HG02885 (cell line): ENCODE data around the gene SCLY.
A peak's percentile ranks its signal among the peaks of the same experiment; 100 is the strongest.

Experiments used
- ATAC-seq: cut with Tn5 transposase; IDR thresholded peaks from one replicate; pipeline ENCODE4 v1.9.1; 2021; ENCODE audit warnings: mild to moderate bottlenecking; ENCODE audit not compliant: unreplicated experiment, poor library complexity

Gene SCLY

DNA sequence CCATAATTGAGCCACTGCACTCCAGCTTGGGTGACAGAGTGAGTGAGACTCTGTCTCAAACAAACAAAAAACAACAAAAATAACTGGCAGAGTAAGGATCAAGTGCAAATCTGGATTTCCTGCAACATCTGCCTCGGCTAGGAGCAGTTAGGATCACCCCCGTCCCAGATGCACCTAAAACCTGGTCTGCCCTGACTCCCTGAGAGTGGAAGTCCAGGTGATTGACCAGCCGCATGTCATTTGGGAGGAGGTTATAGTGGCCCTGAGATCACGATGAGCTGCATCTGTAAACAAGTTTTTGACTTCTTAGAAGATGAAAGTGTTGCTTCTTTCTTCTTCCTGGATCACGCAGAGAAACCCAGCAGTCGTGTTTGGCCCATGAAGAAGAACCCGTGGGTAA lies 34.3 kb downstream of the SCLY start:
- no peak for ATAC-seq

GRCh38 chr2:238096311-238097011 lies 35.7 kb downstream of the SCLY start:
- ATAC-seq = no peak

DNA sequence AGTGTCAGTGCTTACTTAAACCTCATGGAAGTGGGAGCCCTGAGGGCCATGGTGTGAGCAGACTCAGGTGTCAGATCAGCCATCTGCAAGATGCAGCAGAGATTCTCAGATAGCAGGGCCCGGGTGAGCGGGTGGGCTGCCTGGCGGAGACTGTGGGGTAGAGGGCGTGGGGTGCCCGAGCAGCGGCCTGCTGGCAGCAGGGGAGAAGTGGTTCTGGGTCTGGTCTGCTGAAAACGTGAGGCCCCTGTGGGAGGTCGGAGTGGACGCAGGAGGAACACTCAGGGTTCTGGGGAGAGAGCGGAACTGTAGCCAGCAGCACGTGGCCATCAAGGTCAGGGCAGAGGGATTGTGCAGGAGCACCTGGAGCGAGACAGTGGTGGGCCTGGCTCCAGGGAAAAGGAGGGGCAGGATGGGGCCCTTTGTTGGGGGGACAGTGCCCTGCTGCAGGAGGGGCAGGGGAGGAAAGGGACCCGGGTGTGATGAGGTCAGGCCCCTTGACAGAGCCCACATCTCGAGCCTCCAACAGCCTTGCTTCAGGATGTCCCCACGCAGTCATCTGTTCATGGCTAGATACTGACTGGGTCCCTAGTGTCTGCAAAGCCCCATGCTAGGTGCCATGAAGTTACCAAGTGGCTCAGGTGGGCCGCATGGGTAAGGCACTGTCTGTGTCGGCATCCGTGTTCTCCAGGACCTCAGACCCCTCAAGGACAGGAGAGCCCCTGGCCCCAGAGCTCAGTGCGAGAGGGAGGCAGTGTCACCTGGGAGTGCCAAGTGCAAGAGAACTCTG lies 36.6 kb downstream of the SCLY start:
- ATAC-seq = no peak

DNA sequence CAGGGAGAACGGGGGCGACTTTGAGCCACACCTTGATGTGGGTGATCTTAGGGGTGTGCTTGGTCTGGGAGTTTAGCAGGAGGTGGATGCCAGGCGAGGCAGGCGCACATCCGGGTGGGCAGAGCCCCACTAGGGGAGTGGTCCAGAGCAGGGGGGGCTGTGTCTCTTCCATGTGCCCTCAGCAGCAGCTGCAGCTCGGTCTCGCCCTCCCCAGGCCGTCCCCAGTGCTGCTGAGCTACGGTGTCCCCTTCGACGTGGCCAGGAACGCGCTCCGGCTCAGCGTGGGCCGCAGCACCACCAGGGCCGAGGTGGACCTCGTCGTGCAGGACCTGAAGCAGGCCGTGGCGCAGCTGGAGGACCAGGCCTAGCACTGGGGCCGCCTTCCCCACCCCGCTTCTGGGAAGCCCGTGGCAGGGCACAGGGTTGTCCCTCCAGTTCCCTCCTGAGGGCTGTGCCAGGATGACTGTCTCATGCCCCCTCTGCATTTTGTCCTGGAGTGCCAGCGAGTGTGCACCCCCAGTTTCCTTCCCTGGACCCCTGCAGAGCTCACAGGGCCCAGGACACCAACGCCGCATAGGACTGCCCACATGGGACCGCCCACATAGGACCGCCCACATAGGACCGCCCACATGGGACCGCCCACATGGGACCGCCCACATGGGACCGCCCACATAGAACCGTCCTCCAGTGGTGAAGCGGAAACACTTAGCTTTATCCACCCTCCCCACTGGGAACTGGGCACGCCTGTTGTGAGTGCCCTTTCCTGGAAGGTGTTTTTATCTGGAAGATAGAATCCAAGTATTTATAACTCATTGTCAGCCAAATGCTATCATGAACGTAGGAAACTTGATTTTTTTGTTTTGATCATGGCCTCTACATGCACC lies 37.4 kb downstream of the SCLY start:
- ATAC-seq = peak; percentile 65

GRCh38 chr2:238098901-238099713 lies 38.3 kb downstream of the SCLY start:
- peak; percentile 28 for ATAC-seq

DNA sequence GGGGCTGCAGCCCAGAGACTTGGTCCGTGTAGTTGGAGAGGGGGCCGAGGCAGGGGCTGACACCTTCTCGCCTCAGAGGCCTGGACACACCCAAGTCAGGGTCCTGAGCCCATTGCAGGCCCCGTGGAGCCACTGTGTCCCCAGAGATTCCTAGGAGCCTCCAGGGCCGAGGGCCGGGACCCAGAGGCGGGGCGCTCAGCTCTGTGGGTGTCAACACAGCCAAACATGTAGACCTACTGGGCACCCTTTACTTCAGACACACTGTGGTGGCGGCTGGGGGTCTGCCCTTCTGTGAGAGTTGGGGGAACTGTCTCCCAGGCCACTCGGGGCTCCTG lies 38.9 kb downstream of the SCLY start:
- no peak for ATAC-seq

DNA sequence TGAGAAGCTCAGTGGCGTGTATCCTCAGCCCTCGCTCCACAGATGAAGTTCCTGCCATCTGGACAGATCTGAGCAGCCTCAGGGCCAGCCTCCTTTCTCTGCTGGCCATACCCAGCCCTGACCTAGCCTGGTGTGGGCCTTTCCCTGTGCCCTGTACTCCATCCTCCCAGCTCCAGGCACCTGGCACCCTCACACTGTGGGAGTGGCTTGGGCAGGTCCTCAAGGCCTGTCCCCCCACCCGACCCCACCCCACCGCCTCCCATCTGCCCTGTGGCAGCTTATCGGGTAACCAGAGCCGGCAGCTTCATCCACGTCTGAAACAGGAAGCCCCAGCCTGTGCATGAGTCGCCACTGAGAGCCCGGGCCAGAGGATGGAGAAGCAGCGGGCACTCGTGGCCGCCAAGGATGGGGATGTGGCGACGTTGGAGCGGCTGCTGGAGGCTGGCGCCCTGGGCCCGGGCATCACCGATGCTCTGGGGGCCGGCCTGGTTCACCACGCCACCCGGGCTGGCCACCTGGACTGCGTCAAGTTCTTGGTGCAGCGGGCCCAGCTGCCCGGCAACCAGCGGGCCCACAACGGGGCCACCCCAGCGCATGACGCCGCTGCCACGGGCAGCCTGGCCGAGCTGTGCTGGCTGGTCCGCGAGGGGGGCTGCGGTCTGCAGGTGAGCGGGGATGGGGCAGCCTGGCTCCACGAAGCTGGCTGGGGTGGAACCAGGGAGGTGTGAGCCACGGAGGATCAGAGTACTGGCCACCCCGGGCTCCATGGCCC lies 39.4 kb downstream of the SCLY start, which contains the start of gene ESPNL:
ESPNL (plus strand) TSS at position 292 of the 772 bp plus-strand sequence; CDS start at position 372, 80 bp downstream.
- no peak for ATAC-seq

DNA sequence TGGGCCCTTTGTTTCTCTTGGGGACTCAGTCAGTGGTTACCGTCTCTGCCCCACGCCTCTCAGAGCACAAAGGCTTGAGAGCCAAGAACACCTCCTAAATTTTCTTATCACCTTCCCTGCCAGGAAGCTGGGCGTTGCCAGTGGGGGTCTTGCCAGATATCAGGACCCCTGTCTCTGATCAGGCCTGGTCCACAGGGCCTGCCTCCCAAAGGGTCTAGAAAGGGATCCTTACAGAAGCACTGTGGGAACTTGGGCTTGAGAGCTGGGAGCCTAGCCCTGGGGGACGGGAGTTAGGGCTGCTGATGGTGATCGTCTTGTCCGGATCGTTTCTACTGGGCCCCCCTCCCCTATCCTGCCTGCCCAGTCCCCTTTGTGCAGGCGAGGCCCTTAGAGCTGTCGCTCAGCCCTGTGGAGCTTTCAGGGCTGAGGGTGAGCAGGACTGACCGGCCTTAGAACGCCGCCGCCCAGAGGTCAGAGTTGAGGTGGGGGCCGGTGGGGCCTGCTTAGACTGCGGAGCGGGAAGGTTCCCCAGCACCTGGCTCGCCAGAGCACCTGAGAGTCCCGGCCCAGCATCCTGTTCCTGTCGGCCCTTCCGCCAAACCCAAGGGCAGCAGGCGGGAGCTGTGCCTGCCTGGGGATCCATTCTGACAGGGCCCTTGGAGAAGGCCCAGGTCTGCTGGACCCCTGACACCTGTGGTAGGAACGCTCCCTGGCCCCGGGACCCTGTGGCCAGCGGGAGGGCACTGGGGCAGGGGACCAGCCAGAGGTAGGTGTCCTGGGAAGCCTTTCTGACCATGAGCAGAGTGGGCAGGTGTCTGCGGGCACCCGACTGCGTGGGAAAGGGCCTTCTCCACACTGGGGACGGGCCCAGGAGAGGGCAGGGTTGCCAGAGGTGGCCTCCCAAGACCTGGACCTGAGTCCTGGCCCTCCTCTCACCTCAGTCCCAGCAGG lies 40.3 kb downstream of the SCLY start:
- no peak for ATAC-seq

- ATAC-seq = no peak
These were observed 41.4 kb downstream of the SCLY start for GRCh38 chr2:238101891-238102841.

DNA sequence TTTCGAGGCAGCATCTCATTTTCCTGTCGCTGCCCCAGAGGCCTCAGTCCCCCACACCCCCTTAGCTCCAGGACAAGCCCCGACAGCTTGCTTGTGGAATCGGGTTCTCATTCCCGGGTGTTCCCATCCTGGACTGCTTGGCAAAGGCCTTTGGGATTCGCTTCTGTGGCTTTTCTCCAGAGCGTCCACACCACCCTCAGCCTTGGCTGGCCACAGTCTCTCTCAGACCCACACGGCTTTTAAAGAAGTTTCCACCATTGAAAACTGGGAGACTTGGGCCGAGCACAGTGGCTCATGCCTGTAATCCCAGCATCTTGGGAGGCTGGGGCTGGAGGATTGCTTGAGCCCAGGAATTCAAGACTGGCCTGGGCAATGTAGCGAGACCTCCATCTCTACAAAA lies 42.1 kb downstream of the SCLY start:
- no peak for ATAC-seq

DNA sequence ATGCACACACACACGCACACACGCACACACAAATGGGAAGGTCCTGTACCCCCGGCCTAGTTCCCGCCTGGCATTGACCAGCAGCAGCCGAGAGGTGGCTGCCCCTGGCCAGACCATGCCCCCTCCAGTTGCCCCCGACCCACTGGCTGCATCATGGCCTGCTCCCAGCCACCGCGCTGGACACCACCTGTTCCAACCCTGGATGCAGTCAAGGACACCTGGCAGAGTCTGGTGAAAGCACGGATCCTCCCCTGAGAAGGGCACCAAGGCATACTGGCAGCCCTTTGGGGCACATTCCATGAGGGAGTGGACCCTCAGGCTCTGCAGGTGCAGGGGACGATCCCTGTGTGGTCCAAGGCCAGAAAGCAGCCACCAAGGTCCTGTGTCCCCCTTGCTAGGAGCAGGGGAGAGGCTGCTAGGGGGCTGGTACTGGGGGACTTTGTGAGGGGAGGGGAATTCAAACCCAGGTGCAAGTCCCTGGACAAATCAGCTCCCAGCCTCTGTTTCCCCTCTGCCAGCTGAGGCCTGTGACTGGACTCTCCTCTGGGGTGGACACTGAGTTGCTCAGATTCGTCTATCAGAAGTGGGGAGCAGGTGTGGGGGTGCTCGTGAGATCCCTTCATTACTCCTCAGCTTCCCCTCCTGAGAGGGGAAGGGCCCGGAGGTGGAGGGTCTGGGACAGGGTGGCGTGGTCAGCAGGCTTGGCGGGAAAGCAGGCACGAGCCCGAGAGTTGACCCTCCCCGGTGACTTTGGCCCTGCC lies 42.8 kb downstream of the SCLY start:
- no peak for ATAC-seq

DNA sequence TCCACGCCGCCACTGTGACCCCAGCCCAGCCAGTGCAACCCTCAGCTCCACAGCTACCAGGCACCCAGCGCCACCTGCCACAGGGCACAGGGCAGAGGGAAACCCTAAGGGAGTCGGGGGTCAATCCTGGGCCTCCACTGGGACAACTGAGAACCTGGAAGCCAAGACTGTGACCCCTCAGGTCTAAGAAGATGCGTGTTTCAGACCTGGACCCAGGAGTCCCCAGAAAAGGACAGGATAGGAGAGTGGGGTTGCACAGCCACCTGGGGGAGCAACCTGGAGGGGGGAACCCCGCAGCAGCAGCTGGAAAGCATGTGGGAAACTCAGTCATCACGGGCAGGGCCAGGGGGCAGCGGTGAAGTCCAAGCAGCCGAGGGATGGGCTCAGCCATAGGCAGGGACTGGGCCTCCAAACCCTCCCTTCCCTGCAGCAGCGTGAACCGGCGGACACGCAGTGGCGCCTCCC lies 43.5 kb downstream of the SCLY start:
- ATAC-seq = no peak

DNA sequence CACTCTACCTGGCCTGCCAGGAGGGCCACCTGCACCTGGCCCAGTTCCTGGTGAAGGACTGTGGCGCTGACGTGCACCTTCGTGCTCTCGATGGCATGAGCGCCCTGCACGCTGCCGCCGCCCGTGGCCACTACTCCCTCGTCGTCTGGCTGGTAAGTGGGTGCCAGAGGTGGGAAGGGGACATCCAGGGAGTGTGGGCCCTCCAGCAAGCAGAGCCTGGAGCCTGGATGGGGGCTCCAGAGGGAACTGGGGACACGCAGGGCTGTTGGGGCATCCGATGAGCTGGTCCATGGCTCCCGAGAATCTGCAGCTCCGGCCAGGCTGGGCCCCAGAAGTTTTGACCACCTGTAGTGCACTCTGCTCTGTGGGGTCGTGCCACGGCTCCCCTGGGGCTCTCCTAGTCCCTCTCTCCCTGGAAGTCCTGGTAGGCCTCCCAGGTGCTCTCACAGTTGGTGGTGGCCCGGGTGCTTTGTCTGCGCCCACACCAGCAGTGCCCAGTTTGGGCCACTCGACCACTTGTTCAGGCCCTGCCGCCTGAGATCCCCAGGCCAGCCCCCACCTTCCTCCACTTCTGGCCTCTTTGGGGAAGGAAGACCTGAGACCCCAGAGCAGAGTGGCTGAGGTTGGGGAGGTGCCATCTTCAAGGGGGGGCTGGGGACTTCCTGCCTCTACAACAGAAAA lies 44.0 kb downstream of the SCLY start:
- no peak for ATAC-seq

DNA sequence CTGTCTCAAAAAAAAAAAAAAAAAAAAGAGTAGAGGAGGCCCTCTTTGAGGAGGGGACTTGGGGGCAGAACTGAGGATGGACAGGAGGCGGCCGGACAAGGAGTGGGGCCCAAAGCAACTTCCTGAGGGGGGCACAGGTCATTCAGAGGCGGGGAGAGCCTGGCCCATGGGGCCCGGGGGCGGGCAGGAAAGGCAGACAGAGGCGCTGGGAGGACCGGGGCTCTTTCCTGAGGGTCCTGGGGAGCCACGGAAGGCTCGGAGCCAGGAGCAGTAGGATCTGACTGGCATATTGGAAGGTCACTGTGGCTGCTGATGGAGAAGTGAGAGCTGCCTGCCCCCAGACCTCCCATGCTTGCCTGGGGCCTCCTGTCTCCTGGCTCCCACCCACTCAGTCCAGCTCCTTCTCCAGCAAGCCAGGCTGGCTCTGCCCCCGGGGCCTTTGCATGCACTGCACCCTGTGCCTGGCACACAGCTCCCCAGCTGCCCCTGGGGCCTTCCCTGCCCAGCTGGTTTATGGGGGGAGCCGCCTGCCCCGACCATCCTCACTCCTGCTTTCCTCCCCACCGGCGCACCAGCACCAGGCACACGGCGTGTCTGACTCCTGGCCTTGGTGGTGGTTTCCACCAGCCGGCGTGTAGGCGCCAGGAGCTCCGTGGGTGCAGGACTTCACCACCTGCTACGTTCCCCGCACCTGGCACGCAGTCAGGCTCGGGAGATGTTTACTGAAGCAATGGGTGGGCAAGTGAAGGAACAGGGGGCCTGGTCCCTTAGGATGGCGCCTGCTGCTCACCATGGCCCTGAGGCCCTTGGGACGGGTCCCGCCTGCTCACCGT lies 44.9 kb downstream of the SCLY start:
- no peak for ATAC-seq

- ATAC-seq = no peak
These were observed 45.5 kb downstream of the SCLY start for GRCh38 chr2:238106339-238106697.
